Stimulated activated CD8-positive, alpha-beta memory T cell treated with anti-CD3 and anti-CD28 coated beads, Interleukin-7, amount 100 ng/mL, for 1 hour (primary cell): ENCODE results near the gene FBXL14.
"Not testable (repeated sequence)": the region's sequence is repeated elsewhere in the genome, so short reads cannot be mapped to it uniquely, and the experiment has no call there.

Source experiments
- DNase-seq, 2 donors: peaks; one replicate each; pipeline ENCODE4 v3.0.0-alpha.2; 2020; ENCODE audit warnings: low read depth in 2 of 2

FBXL14 gene

GRCh38 chr12:1572731-1573130 is 21.6 kb downstream of the FBXL14 start:
- no peak for DNase-seq

GRCh38 chr12:1567852-1568251 is 26.5 kb downstream of the FBXL14 start:
- DNase-seq = no peak

- DNase-seq = no peak
Measured at GRCh38 chr12:1566449-1567135, 27.8 kb downstream of the FBXL14 start.

- no peak for DNase-seq
Measured at GRCh38 chr12:1565172-1565571, 29.2 kb downstream of the FBXL14 start.

GRCh38 chr12:1564067-1564466 is 30.3 kb downstream of the FBXL14 start:
- no peak for DNase-seq

- no peak for DNase-seq
Measured at GRCh38 chr12:1562813-1563407, 31.5 kb downstream of the FBXL14 start.

- no peak for DNase-seq
Measured at GRCh38 chr12:1560704-1561103, 33.7 kb downstream of the FBXL14 start.

DNA sequence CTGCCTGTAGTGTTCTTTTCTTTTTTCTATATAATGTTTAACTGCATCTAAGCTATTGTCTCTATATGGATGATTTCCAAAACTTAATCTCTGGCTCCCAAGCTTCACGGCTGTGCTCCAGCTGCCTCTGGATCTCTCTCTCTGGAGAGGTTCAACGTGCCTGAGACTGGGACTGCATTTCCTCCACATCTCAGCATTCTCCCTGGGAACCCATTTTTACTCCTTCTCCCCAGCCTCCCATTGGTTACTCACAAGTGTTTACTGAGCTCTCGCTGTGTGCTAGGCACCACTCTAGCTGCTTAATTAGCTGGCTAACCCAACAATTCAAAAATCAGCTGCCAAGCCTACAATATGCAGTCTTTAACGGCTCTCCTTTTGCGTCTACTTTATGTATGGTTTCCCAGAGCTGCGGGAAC is 34.7 kb downstream of the FBXL14 start:
- no peak for DNase-seq

GRCh38 chr12:1558108-1558507 is 36.3 kb downstream of the FBXL14 start:
- not testable (repeated sequence) for DNase-seq

DNA sequence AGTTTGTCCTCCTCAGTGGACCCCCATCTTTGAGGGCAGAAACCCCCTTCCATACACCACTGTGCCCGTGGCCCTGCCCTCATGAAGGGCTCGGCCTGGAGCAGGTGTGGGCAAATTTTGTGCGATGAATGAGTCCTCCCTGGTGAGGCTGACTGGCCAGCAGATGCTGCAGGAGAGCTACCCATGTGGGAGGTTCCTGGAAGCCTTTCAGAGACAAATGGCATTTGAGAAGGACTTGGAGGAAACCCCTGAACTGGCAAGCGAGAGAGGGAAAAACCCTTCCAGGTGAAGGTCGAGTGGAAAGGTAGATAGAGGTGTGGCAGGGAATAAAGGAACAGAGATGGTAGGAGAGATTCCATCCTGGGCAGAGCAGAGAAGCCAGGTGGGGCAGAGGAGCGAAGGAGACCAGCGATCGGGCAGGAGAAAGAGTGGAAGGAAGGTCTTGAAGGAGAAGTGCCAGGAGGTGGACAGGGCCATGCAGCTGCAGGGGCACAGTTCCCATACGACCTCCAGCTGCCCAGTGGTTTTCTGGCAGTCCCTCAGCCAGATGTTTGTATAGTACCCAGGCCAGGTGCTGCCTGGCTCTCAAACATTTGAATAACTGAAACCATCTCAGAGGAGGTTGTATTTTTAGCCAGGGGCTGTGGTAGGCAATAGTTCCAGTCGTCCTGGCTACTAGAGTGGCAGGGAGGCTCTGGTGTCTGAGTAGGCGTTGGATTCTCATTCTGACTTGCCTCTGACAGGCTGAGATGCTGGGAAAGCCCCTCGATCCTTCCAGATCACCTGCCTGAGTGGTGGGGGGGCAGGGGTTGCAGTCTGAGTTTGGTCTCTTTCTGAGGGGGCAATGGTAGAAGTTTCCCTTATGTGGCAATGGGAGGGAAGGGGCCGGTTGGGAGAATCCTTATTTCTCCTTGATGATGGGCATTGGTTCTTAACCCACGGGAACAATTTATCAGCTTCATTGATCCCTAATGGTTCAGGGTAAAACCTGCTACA is 40.1 kb downstream of the FBXL14 start:
- DNase-seq = no peak

DNA sequence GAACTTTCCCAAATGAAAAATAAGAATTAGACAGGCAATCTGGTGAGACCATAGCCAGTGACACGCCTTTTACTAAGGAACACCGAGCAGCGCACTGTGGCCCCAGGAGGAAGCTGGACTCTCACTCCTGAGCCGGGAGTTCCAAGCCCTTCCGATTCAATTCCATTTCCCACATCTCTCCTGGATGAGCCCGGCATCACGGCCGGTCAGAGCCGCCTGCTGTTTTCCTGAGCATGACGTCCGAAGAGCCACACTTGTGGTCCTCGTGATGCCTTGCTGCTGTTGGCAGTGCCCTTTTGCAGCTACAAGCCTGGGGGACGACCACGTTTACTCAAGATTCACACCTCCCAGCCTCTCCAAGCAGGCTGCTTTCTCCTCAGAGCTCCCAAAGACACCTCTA is 40.8 kb downstream of the FBXL14 start:
- DNase-seq = no peak

DNA sequence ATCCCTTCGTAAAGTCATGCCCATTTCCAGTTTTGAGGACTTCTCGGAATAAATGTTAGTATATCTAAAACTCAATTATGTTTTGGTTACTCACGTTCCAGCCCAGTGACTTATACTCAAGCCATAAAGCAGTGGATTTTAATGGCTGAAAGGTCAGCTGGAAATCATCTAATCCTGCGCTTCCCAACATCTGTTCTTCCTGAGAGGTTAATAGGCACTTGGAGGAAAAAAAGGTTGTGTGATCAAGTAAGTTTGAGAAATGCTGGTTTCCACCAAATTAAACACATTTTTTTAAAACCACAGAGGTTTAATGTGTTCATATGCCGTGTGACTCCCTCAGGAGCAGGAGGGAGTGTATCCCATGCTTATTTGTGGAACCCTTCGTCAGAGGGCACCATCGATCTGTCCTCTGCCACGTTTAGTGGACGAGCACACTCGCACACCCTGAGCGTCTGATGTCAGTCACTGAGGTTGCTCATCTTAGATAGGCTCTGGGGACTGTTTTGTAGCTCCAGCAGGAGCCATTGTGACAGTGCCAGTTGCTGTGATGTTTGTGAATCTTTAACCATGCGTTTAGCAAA is 41.4 kb downstream of the FBXL14 start:
- no peak for DNase-seq

DNA sequence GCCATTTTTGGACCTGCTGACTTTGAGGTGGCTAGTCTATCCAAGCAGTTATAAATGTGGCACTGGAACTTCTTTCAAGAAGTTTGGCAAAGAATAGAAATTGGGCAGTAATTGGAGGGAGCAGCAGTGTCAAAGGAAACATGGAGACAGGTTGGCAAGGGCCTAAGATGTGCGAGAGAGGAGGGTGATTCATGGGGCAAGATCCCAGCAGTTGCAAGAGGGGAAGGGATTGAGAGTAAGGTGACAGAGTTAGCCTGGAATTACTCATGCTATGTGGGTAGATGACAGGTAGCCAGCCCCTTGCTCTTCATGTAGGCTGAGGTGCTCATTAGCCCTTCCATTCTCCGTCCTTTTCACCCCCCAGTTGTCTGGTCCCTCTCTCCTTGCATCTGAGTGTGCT is 42.2 kb downstream of the FBXL14 start:
- DNase-seq = no peak

DNA sequence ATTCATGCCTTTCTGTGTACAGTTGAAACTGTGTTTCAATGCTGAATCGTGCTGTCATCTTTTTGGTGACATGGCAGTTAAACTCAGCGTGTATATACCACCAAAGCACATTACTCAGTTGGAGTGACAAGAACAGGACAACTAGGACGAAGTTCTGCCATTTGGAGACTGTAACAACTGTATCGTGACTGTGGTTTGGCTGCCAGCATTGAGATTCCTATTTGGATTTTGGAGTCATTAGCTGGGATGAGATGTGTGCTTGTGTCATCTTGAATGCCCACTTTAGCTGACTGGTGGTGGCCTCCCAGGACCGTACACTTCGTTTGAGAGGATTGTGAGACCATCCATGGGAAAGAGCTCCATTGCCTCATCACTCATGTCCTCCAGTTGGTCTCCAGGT is 42.9 kb downstream of the FBXL14 start:
- DNase-seq = no peak

DNA sequence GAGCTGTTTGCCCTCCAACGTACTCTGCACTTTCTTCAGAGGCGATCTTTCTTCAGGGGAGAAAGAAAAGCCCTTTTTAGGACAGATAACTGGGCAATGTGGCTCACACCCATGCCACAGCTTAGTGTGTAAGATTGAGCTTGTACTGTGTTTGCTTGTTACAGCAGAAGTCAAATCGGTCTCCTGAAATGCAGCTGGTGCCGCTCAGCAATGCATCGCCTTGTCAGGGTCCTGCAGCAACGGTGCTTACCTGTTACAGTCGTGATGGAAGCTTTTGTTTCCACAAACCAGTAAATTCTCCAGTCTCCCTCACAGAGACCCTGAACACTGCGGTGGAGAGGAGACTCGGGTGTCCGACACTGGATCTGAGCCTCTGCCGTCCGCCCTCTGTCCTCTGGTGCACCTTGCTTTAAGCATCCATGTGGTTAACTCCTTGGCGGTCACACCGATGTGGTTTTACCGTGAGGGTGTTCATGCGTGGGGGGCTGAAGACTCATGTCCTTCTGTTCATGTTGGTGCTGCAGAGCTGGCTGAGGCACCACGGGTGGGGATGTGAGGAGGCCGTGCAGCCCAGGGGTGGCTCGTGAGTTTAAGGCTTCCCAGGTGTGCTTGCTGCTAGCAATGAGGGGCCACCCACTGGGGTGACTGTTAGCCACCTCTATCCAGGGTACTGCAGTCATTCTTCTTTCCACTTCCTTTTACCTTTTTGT is 47.3 kb downstream of the FBXL14 start:
- no peak for DNase-seq

DNA sequence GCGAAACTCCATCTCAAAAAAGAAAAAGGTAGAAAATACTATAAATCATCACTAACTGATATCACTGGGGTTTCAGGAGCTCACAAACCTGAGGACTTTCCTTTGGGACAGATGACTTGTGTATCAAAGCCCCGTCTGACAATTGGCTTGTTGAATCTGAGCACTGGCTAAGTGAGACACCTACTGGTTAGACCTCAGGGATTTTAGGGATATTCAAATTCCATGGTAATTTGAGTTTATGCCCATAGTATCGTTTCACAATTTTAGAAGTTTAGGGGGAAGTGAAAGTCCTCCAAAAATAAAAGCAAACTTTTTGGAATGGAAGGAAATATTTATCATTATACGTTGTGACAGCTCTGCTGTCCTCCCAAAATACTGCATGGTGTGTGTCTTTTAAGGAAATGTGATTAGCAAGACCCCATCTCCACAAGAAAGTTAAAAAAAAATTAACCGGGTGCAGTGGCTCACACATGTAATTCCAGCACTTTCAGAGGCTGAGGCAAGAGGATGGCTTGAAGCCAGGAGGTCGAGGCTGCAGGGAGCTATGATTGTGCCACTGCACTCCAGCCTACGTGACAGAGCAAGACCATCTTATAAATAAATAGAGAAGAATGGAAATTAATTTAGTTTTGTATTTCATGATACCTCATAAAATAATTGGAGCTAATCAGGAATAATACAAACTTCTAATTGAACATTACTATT is 49.2 kb downstream of the FBXL14 start:
- DNase-seq = no peak

DNA sequence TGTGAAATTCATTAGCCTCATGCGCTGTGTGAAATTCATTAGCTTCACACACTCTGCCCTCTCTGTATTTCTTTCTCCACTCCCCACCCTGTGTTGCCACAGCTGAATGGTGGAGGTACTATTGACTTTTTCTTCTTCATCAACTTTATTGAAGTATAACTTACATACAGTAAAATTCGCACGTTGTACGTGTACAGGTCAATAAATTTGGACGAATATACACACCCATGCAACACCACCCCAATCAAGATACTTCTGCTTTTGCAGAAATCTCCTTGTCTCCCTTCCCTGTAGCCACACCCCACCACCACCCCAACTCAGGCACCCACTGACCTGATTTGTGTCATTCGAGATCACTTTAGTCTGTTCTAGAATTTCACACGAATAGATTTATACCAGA is 51.8 kb downstream of the FBXL14 start:
- DNase-seq = no peak

GRCh38 chr12:1540690-1541089 is 53.7 kb downstream of the FBXL14 start:
- no peak for DNase-seq

DNA sequence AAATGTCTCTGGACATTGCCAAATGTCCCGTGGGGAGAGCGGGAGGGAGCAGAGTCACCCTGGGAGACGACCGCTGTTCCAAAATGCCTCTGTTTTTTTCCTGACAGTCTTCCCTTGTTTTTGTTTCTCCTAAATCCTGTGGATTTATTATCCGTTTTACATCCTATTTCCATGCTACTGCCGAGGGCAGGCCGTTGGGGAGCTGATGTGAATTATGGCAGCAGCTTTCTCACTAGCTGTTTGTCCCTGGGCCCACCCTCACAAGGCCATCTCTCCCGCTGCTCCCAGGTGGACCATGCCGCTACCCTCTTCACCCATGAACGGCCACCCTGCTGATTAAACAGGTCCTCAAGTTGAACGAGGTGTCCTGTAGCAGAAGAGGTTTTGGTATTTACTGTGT is 55.2 kb downstream of the FBXL14 start:
- DNase-seq = no peak

GRCh38 chr12:1536817-1537216 is 57.6 kb downstream of the FBXL14 start:
- no peak for DNase-seq

DNA sequence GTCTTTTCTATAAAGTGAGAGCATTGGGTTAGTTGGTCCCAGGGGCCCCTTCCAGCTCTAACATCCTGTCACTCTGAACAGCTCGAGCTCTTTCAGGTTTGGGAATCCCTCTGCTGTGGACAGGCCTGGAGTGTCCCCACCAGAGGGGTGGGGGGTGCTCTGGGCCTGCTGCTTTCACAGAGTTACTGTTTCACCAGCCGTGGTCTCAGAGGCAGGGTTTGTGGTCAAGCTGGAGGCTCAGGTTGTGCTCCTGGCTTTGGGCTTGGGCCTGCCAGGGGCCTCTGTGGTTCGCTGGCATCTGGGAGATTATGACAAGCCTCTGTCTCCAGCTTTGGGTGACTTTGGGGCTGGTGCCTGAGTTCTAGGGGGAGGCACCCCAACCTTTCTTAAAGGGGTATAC is 59.6 kb downstream of the FBXL14 start:
- no peak for DNase-seq
